GM20431 (cell line): ENCODE data around the gene TMEM132D.

Experiments
- in situ Hi-C: fragments of 300-500 bp; cut with MseI, MboI; formaldehyde crosslinking; loops from one replicate; pipeline ENCODE4 v1.15.0; 2020; ENCODE audit warnings: low sequenced_read_pairs; ENCODE audit not compliant: unreplicated experiment

TMEM132D gene

DNA sequence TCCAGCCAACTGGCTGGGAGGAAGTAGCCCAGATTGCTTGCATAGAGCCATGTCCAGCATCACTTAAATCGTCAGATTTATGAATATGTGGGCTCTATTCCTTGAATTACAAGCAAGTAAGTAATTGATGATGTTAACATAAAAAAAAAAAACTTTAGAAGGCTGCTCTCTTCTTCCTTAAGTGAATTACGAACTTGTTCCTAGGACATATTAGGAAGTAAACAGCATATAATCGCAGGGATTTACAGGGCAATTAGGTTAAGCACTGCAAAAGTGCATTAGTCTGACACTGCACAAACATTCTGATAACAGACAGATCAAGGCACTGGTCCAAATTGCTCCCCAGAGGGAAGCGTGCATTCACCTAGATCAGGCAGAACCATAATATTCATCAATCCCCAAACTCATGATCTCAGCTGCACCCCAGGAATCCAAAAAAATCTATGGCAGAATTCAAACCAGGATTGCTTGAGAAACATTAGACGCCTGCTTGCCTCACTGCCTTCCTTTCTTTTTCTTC is 293.2 kb downstream of the TMEM132D start:
- in situ Hi-C loops = no loop called here

DNA sequence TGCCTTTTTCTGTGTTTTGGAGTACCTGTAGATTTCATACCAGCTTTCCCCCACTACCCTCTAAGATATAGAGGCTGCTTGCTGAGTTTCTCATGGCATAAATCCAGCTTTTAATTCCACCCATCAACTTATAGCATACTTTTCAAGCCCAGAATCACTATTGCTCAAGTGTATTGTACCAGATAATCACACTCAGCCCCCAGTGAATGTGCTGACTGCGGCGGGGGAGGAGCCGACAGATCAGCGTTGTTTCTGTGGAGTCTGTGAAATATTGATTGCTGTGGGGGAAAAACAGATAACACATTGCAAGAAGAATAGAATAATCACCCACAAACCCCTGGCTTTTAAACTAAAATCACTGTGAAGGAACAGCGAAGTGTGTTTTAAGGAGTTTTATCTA is 296.1 kb downstream of the TMEM132D start:
- in situ Hi-C loops = no loop called here

DNA sequence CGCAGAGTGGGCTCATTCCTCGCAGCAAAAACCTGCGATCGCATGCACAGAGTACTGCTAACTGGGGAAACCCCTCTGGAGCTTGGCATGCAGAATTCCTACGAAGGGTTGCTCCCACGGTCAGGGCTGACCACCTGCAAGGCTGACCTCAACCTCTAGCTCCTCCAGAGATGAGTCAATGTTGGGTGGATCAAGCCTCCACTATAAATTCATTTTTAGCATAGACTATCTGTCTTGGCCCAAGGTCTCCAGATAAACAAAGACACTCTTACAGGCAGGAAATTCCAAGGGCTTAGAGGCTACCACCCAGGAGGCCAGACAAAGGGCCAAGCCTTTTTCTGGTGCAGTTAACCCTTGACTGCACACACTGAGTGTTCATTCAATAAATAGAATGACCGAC is 296.5 kb downstream of the TMEM132D start:
- in situ Hi-C loops = no loop called here

DNA sequence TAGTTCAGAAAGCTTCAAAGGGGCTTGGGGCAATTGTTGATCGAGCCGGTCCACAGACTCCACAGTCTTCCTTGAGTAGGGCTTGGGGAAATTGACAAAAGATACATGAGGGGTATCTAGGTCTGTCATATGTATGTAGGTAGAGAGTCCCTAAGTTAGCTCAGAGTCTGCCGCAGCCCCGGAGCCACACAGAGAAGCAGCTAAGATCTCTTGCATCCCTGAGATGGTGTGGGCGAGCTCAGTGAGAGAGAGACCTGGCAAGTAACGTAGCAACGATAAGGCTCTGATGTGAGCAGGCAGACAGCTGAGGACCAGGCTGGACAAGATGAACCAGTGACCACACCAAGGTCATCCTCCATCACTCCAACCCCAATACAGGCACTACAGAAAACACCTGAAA is 297.6 kb downstream of the TMEM132D start:
- in situ Hi-C loops = no loop called here

DNA sequence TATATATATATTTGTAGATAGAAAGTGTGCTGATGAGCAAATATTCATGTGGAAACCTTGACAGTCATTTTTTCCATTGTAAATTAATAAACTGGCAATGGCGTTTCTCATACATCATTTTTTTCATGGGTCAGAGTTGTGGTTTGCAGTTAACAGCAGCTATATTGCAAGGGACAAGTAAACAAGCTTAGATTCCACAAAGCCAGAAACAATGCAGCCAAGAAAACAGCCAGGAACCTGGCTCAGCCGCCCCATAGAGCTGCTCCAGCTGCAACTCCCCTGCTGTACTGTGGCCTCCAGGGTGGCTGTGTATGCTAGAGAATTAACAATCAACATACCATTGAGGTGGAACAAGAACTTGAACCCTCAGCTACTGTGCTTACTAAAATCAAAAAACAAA is 298.2 kb downstream of the TMEM132D start:
- in situ Hi-C loops = no loop called here

DNA sequence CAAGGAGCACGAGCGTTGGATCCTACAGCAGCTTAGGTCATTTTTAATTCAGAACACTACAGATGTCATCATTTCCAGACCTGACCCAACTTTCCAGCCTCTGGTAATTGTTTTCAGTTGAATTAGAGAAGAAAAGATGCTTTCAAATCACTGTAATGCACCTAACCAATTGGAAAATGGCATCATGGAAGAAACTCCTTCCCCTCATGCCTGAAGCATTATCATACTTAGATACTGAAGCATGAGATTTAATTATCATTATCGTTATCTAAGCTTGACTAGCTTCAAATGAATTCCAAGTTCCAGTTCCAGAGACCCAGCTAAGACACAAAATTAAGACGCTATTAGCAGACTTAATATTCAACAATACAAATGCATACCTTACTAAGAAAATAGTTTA is 299.3 kb downstream of the TMEM132D start:
- in situ Hi-C loops = no loop called here

DNA sequence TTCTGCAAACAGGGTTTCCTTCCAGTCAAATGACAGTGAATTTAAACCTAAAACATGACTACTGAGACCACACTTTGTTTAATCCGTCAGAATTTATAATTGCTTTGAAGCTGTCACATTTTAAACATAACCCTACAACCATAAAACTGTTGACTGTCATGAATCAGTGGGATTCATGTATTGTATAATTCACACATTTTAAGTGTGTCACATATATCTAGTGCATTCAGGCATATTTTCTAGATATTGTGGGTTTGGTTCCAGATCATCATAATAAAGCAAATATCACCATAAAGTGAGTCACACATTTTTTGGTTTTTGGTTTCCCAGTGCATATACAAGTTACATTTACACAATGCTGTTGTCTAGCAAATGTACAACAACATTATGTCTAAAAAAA is 304.4 kb downstream of the TMEM132D start:
- in situ Hi-C loops = no loop called here

DNA sequence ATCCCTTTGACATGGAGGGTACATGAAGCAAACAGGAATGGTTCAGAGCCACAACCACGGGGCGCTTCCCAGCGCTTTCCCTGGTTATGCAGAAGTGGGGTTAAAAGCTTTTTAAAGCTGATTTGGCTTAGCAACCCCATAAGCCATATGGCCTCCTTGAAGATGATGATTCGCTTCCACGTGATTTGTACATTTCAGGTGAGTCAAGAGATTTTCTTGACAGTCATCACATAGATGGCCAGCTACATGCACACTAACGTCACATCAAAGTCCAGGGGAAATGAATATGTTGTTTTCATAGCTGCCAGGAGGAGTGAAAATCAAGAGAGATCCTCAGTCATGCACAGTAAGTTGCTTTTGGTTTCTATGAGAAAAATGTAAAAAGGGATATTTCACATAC is 309.7 kb downstream of the TMEM132D start:
- in situ Hi-C loops = no loop called here

DNA sequence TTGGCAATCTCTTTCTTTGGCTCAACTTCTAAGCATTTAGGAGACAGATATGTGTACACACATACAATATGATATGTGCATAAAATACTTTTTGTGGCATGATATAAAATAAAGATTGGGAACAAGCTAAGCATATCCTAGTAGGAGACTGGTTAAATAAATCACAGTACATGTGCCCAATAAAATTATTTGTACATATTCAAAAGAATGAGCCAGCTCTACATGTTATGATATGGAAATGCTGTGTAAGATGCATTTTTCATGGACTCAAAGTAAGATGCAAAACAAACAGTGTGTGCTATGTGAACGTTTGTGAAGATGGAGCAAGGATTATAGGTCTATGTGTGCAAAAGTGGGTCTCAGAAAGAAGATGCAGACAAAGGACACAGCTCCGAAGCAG is 311.4 kb downstream of the TMEM132D start:
- in situ Hi-C loops = no loop called here

DNA sequence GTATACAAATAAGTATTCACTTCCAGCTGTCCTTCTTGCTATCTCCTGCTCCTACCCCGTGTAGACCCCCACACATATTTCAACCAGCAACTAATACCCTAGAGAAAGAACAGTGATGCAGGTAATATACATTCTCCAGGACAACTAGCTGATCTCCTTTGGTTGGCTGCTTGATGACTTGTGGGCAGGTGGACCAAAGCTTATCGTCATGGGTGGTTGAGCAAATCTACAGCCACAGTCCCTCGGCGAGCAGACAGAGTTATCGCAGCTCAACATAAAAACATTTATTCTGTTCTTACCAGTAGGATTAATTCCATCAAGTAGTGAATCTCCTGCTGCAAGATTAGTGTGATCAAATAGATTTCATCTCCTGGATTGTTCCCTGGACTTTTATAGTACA is 314.3 kb downstream of the TMEM132D start:
- in situ Hi-C loops = no loop called here

DNA sequence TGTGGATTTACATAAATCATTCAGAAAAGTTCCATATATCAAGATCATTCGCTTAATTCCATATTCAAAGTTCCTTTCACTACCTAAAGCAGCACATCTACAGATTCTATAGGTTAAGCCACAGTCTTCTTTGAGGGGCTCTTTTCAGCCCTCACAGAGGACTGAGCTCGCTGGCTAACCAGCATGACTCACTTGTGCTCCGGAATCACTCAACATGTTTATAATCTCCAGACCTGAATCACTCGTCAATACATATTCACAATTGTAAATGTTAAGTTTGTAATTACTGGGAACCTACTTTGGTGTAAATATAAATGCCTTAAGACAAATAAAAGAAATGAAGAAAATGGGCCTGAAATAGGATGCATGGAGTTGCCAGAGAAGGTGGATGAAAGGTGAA is 315.7 kb downstream of the TMEM132D start:
- in situ Hi-C loops = no loop called here

DNA sequence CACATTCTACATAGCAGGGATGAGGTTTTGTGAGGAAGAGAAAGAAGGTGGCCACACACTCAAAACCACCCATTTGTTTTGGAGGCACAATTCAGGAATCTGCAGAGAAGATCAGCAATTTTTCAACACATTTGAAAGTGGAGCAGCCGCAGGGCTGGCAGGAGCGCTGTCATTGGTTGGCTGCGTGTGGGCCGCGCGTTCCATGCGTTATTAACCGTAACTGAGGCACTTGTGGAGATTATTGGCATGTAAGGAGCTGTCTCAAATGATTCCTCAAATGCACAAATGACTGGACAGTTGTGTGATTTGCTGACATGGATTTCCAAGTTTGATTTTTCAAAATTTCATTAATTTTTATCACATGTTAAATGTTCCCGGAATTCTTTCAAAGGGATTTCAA is 318.5 kb downstream of the TMEM132D start:
- in situ Hi-C loops = no loop called here

DNA sequence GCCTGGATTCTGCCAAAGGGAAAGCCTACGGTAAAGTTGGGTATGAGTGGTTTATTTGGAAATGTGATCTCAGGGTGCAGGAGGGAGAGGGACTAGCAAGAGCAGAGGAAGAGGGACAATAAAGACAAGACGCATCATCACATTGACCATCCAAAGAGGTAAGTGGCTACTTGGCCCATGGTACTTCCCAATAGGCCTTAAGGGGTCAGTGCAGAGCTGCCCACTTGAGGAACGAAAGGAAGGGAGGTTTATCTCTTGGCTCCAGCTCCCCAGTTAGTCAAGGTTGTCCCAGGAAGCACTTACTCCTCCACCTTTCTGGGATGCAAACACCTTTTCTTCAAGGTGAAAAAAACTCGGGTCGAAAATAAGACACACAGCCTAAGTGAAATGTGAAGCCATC is 323.9 kb downstream of the TMEM132D start:
- in situ Hi-C loops = no loop called here

DNA sequence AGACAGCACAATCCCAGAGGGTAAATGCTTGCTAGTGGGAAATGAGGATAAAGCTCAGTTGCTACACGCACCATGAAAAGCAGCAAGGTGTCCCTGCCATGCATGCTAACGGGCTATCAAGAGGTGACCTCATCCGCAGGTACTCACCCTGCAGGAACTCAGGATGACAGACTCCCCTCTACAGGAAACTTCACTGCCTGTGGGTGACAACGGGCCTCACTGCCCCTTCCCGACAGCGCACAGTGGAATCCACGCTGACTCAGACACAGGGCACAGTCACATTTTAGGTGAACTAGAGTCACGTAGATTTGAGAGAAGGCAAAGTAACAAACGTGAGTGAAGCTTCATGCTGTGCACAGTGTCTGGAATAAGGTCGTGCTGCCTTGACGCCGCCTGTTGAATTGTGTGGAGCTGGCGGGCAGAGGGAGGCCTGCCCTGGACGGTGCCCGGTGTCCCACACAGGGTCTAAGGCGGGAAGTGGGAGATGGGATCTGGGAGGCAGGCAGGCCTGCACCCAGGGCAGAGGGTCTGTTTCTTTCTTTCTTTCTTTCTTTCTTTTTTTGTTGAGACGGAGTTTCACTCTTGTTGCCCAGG is 331.8 kb downstream of the TMEM132D start:
- in situ Hi-C loops = no loop called here

DNA sequence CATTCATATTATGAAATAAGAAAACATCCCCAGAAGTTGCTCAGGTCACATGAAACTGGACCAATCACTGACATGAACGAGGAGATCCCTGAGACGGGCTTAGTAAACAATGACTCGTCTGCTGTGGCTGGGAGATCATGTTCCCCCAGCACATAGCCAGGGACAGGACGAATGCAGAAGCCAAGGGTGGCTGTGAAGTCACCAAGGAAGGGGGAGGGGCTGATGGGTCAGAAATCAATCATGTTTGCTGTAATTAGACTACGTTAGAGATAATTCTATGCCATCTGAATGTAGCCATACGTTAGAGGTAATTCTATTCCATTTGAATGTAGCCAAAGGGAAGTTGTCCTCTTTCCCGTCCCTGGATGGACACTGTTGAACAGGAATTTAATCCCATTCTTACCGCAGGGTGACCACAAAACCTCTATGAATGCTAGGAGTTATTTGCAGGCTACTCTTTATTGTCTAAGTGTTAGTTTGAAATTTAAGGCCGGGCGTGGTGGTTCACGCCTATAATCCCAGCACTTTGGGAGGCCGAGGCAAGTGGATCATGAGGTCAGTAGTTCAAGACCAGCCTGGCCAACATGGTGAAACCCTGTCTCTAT is 332.9 kb downstream of the TMEM132D start:
- in situ Hi-C loops = no loop called here

DNA sequence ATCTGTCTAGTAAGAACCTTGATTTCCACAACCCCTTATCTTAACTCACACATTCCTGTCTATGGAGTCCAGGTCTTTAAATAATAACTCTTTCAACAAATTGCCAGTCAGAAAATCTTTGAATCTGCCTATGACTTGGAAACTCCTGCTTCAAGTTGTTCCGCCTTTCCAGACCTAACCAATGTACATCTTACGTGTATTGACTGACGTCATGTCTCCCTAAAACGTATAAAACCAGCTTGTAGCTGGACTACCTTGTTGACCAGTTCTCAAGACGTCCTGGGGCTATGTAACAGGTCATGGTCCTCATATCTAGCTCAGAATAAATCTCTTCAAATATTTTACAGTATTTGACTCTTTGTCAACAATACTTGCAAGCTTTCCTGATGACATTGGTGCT is 337.0 kb downstream of the TMEM132D start:
- in situ Hi-C loops = no loop called here

DNA sequence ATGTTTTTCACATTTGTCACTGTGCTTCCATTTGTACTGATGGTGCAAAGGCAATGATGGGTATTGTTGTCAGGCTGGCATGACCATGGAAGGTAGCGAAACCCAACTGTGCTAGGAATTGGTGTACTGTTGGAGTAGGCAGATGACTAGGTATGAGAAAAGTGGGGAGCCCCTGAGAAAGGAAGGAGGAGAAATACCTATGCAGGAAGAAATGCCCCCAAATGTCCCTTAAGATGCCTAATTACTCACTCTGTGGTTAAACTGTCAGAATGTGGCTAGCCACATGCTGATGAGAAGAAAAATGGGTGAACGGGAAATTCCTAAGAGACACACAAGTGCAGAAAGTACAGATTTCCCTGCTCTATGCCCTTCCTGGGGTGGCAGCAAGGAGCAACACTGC is 339.1 kb downstream of the TMEM132D start:
- in situ Hi-C loops = no loop called here

DNA sequence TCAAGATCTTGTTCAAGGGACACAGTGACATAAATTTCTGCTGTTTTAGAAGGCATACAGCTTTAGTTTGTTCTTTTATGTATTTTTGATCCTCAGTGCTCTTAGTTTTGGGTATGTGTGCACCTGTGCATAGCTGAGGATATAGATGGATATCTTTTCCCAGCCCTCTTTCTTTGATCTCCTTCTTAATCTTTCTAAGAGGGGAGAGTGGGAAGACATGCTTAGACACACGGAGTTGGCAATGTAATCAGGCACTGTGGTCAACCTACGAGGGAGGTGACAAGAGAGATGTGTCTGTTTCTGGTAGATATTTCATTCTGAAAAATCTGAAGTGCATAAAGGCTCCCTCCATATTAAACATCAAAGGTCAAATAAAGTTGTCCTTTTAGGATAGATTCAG is 340.6 kb downstream of the TMEM132D start:
- in situ Hi-C loops = no loop called here

DNA sequence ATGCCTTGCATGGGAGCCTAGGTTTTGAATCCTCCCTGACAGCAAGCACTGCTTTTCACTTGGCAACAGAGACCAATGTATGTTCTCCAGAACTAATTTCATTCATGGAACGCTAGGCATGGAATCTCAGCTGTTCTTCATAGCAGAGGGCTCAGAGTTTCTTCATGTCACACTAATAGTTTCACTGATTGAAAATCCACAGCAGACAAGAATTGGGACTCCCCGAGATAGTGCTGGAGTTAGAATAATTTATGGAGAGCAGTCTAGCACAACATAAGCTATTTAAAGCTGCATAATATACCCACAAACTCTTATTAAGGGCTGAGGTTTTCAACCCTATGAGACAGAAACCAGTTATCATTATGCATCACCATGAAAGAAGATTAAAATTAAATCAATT is 342.5 kb downstream of the TMEM132D start:
- in situ Hi-C loops = no loop called here

DNA sequence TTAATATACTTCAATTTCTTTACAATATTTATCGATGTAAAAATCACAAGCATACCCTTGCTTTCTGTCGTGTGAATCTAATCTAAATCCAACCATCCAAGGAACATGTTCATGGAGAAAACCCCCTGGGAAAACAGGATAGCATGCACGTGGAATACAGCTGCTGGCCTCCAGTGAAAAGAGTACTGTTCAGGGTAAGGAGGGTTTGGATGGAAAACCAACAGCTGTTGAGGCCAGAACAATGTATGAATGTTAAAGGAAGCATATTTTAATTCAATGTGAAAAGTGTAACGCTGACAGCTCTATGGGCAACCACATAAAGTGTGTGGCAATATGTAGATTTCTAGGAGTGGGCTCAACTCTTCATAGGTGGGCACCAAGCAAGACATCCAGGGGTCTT is 344.0 kb downstream of the TMEM132D start:
- in situ Hi-C loops = no loop called here

DNA sequence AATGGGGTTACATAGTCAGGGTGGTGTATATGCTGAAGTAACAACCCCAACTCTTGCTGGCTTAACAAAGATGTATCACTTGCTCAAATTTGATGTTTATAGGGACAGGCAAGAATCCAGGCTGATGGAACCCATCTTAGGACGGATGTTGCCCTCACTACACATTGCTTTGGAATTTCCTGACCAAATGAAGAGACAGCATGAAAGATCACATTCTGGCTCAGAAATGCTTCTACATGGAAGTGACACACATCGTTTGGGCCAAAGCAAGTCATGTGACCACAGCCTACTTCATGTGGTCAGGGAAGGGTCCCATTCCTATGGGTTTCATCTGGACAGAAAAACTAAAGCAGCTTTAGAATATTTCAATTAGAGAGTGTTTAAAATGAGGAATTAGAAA is 345.8 kb downstream of the TMEM132D start:
- in situ Hi-C loops = no loop called here

DNA sequence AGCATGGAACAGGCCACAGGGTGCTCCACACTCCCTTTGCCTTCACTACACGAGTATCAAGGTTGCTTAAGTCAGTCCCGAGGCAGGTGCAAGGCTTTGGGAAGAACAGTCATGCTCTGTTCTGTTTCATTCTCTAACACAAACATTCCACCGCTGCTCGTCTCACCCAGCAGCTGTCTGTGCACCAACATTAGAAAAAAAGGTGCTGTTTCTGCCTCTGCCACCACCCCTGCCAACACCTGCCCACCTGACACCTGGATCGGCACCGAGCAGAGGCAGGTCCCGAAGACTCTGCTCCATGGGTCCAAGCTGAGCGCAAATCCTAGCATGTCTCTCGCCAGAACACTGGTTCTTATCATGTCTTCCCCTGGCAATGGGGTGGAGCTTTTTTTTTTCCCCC is 347.7 kb downstream of the TMEM132D start:
- in situ Hi-C loops = no loop called here
